K562 (cell line): ENCODE results near the gene MDFIC. TPM values are rescaled to one million over a fixed set of nuclear protein-coding genes. Genes with fewer than 3 reads are reported as not detected.

ENCODE experiments used
- E2F6 ChIP-seq, 2 experiments: IDR thresholded peaks; 2 replicates each; pipeline ENCODE4 v1.6.1; 2011; ENCODE audit warnings: borderline replicate concordance in 1 of 2, control low read depth in 1 of 2, low read depth in 1 of 2, low read length in 1 of 2, mild to moderate bottlenecking in 1 of 2, mixed read lengths in 1 of 2, moderate library complexity in 1 of 2; ENCODE audit not compliant: insufficient read depth in 1 of 2, insufficient read length in 1 of 2, poor library complexity in 1 of 2, severe bottlenecking in 1 of 2; ENCODE audit errors: extremely low read depth in 1 of 2
- IRF2 ChIP-seq: sonication (generic); formaldehyde crosslinking; IDR thresholded peaks from 2 replicates; pipeline ENCODE4 v1.8.1; 2022; ENCODE audit warnings: mild to moderate bottlenecking, missing genetic modification reagents
- MAZ ChIP-seq, 2 experiments: fragments of 450-650 bp in 1 of 2; sonication (generic) in 1 of 2; formaldehyde crosslinking; IDR thresholded peaks in 1 of 2; conservative IDR thresholded peaks in 1 of 2; 2 replicates each; pipeline versions ENCODE4 v1.4.0 to v1.5.0; 2020; ENCODE audit warnings: mild to moderate bottlenecking in 1 of 2, missing genetic modification reagents in 1 of 2
- MXD1 ChIP-seq: fragments of 250-450 bp; sonication (Bioruptor Pico); IDR thresholded peaks from 2 replicates; pipeline ENCODE4 v1.8.0; 2021; ENCODE audit warnings: borderline replicate concordance, mild to moderate bottlenecking, moderate library complexity; ENCODE audit not compliant: poor library complexity, severe bottlenecking
- NBN ChIP-seq: fragments of 450-650 bp; IDR thresholded peaks from 2 replicates; pipeline ENCODE4 v1.6.1; 2016; ENCODE audit warnings: low read depth, mild to moderate bottlenecking
- NCOA4 ChIP-seq: fragments of 450-650 bp; IDR thresholded peaks from 2 replicates; pipeline ENCODE4 v1.6.1; 2018; ENCODE audit warnings: mild to moderate bottlenecking; ENCODE audit not compliant: partially characterized antibody
- NCOA6 ChIP-seq: fragments of 450-650 bp; IDR thresholded peaks from 2 replicates; pipeline ENCODE4 v1.6.1; 2017; ENCODE audit warnings: mild to moderate bottlenecking
- ZBTB9 ChIP-seq: fragments of 450-650 bp; formaldehyde crosslinking; IDR thresholded peaks from 2 replicates; pipeline ENCODE4 v1.4.0; 2020; ENCODE audit warnings: mild to moderate bottlenecking, moderate library complexity
- ZNF444 ChIP-seq: fragments of 250-450 bp; sonication (Bioruptor Pico); IDR thresholded peaks from 2 replicates; pipeline ENCODE4 v1.4.0; 2020; ENCODE audit warnings: mild to moderate bottlenecking, moderate library complexity
- ZNF561 ChIP-seq: fragments of 450-650 bp; formaldehyde crosslinking; conservative IDR thresholded peaks from 2 replicates; pipeline ENCODE4 v1.4.0; 2020; ENCODE audit warnings: mild to moderate bottlenecking, moderate library complexity
- polyA plus RNA-seq, 8 experiments: library from polyadenylated mRNA; depleted of rRNA in 4 of 8; stranded (reverse) in 5 of 8; unstranded in 3 of 8; fragments of >200 nt; fragmentation: Nextera tagmentation in 2 of 8; fragmentation: Illumina TruSeq in 1 of 8; extraction: Ambion mirVana in 2 of 8; extraction: Trizol in 1 of 8; gene quantifications; 2 replicates each; pipeline versions ENCODE4 v1.2.1 to v1.2.3, GENCODE V29; 2011 to 2014; ENCODE audit warnings: inconsistent platforms in 1 of 8, missing spikeins in 1 of 8
- total RNA-seq, 7 experiments: library from RNA; depleted of rRNA in 6 of 7; stranded (reverse); fragments of >200 nt in 6 of 7; fragmentation: Illumina TruSeq in 2 of 7; extraction: Trizol in 2 of 7; gene quantifications; 2 replicates each; pipeline versions ENCODE4 v1.2.1 to v1.2.3, GENCODE V29; 2011 to 2021; ENCODE audit warnings: low replicate concordance in 1 of 7

Gene MDFIC
- total and polyA plus RNA-seq, 9 of the 15 experiments (the other 6 are each of a cell fraction or from before 2014, with no cell fraction given) = 0.13 to 0.24 TPM; not detected in 7

DNA sequence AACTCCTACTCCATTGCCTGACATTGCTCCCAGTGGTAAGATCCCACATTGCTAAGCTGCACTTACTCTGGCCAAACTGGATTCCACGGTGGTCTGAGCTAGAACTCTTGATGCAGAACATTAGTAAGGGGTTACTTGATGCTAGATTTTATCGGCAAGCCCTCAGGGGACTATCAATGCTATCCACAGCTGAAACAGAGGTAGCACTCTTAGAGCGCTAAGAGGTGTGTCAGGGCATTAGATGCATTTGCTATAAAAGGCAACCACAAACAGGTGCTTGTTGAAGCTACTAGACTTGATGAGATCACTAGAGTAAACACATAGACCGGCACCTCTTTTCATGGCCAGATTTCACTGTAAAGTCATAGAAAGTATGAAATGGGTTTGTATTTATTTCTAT, 116.3 kb downstream of the MDFIC start (continued):
- TF ChIP-seq MAZ (CRISPR knock-in tag; conservative IDR thresholded peaks at IDR 0.05 in 1 of 2, IDR thresholded peaks at IDR 0.05 in 1 of 2) (no peak), NCOA6 (no peak), NCOA4 (no peak), IRF2 (CRISPR knock-in tag) (no peak), E2F6 (IDR thresholded peaks at IDR 0.05; ENCODE audit: borderline replicate concordance in 1 of 2, extremely low read depth in 1 of 2, insufficient read depth in 1 of 2, insufficient read length in 1 of 2, low read depth in 1 of 2, low read length in 1 of 2, poor library complexity in 1 of 2, severe bottlenecking in 1 of 2) (no peak), MXD1 (CRISPR knock-in tag) (no peak), ZNF561 (CRISPR knock-in tag) (no peak), ZBTB9 (CRISPR knock-in tag) (no peak), NBN (no peak), ZNF444 (CRISPR knock-in tag) (no peak)
